Upper lobe of right lung (tissue), 1 donor: ENCODE results near the gene NRROS. TPM values are rescaled to one million over a fixed set of nuclear protein-coding genes. Genes with fewer than 3 reads are reported as not detected.
A peak's percentile ranks its signal among the peaks of the same experiment; 100 is the strongest.

Source experiments
- ATAC-seq: fragments of 200-7000 bp; cut with Tn5 transposase; one replicate; pipeline ENCODE4 v1.9.1; 2020; ENCODE audit warnings: mild to moderate bottlenecking, moderate library complexity
- DNase-seq: peaks from one replicate; pipeline ENCODE4 v3.0.0-alpha.2; 2020
- H3K27ac ChIP-seq: fragments of 200-600 bp; one replicate; pipeline ENCODE4 v1.8.0; 2022
- H3K27me3 ChIP-seq: fragments of 200-600 bp; one replicate; pipeline ENCODE4 v1.8.0; 2022; ENCODE audit warnings: mild to moderate bottlenecking
- H3K36me3 ChIP-seq: fragments of 200-600 bp; one replicate; pipeline ENCODE4 v1.8.0; 2022
- H3K4me1 ChIP-seq: fragments of 200-600 bp; one replicate; pipeline ENCODE4 v1.8.0; 2022
- H3K4me3 ChIP-seq: fragments of 200-600 bp; one replicate; pipeline ENCODE4 v1.8.0; 2022; ENCODE audit warnings: mild to moderate bottlenecking
- H3K9me3 ChIP-seq: fragments of 200-600 bp; one replicate; pipeline ENCODE4 v1.8.0; 2022
- CTCF ChIP-seq: fragments of 200-600 bp; IDR thresholded peaks from one replicate; pipeline ENCODE4 v1.8.0; 2022; ENCODE audit warnings: antibody characterized with exemption
- intact Hi-C: fragments of 100-400 bp; cut with DNase I; formaldehyde crosslinking; loops from one replicate; pipeline ENCODE4 v1.11.0; 2022
- total RNA-seq: library from RNA; stranded (reverse); fragmentation: NEBNext Ultra II Directional; extraction: Animal tissue kit (Norgen Biotek cat#: 25700); gene quantifications from one replicate; pipeline ENCODE4 v1.2.1, GENCODE V29; 2021
- donor health status: DM: no; HTN: yes; CAD: no; lungs with severe emphysema.

NRROS gene
- total RNA-seq, 1 donor from 2014 or later = 19.5 TPM

DNA sequence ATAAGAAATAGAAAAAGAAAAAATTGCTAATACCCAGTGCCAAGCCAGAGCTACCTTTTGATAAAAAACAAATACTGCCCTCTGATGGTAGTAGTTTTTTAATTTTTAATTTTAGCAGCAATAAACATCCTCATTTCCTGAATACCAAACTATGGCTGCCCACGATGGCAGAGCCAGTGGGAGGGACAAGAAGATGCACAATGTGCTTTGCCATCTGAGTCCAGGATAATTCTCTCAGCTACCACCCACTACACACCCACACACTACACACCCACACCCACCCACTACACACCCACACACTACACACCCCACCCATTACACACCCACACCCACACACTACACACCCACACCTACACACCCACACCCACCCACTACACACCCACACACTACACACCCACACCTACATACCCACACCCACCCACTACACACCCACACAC lies 54.7 kb downstream of the NRROS start:
- Histone ChIP-seq H3K36me3 (no peaks in the 10 kb centered on the region), H3K9me3 (no peaks in the 10 kb centered on the region), H3K4me1 (no peaks in the 10 kb centered on the region), H3K27me3 (no peaks in the 10 kb centered on the region), H3K4me3 (no peak overlapping the region), H3K27ac (no peak overlapping the region)
- no peak for DNase-seq
- peak; percentile 36 for ATAC-seq
- intact Hi-C loops = no loop called here
- TF ChIP-seq CTCF = peak; percentile 28

DNA sequence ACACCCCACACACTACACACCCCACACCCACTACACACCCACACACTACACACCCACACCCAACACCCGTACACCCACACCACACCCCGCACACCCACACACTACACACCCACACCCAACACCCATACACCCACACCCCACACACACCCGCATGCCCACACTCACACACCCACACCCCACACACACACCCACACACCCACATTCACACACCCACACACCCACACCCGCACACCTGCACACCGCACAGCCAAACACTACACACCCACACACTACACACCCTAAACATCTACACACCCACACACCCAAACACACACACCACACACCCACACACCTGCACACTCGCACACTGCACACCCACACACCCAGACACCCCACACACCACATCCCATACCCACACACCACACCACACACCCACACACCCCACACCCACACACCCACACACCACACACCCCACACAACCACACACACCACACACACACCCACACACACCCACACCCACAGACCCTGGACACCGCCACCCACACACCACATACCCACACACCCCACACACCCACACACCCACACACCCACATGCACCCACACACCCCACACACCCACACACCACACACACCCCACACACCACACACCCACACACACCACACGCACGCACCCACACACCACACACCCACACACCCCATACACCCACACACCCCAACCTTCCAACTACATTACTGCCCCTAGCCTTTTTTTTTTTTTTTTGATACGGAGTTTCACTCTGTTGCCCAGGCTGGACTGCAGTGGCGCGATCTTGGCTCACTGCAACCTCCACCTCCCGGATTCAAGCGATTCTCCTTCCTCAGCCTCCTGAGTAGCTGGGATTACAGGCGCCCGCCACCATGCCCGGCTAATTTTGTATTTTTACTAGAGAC lies 55.7 kb downstream of the NRROS start:
- peak; percentile 55 for ATAC-seq
- Histone ChIP-seq H3K4me1 (no peaks in the 10 kb centered on the region), H3K27ac (no peak overlapping the region), H3K36me3 (no peaks in the 10 kb centered on the region), H3K9me3 (no peaks in the 10 kb centered on the region), H3K4me3 (no peak overlapping the region), H3K27me3 (no peaks in the 10 kb centered on the region)
- DNase-seq = no peak
- TF ChIP-seq CTCF = no peak
- intact Hi-C loops = no loop called here

DNA sequence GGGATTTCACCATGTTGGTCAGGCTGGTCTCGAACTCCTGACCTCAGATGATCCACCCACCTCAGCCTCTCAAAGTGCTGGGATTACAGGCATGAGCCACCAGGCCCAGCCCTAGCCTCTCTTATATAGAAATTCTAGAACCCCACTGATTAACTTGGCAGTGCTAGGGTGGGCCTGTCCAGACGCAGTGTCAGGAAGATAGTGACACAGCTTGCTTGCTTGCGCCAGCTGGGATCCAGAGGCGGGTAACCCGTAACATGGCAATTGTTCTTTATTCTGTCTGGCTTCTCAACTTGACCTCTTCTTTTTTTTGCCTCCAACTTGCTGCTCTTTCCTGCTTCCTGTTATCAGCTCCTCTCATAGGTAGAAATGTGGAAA lies 56.3 kb downstream of the NRROS start:
- intact Hi-C loops = no loop called here
- Histone ChIP-seq H3K36me3 (no peaks in the 10 kb centered on the region), H3K4me3 (no peak overlapping the region), H3K27me3 (no peaks in the 10 kb centered on the region), H3K27ac (no peak overlapping the region), H3K9me3 (no peaks in the 10 kb centered on the region), H3K4me1 (no peaks in the 10 kb centered on the region)
- DNase-seq (no peak), ATAC-seq (no peak)
- no peak for TF ChIP-seq CTCF

- no peaks in the 10 kb centered on the region for H3K9me3 ChIP-seq
- intact Hi-C loops = no loop called here
- DNase-seq (no peak), ATAC-seq (no peak)
- no peak overlapping the region for H3K4me3 ChIP-seq
- no peak overlapping the region for H3K27ac ChIP-seq
- TF ChIP-seq CTCF = no peak
- H3K4me1 ChIP-seq = no peaks in the 10 kb centered on the region
- H3K36me3 ChIP-seq = no peaks in the 10 kb centered on the region
- H3K27me3 ChIP-seq = no peaks in the 10 kb centered on the region
Measured at GRCh38 chr3:196697270-196697669, 57.8 kb downstream of the NRROS start.

- Histone ChIP-seq H3K4me1 (no peaks in the 10 kb centered on the region), H3K4me3 (no peak overlapping the region), H3K36me3 (no peaks in the 10 kb centered on the region)
Measured at GRCh38 chr3:196699749-196700148, 60.3 kb downstream of the NRROS start.

More at GRCh38 chr3:196699749-196700148, 60.3 kb downstream of the NRROS start:
- H3K27me3 ChIP-seq = no peaks in the 10 kb centered on the region
- no peak for DNase-seq
- intact Hi-C loops = no loop called here
- no peak for ATAC-seq
- no peaks in the 10 kb centered on the region for H3K9me3 ChIP-seq
- no peak for TF ChIP-seq CTCF
- H3K27ac ChIP-seq = no peak overlapping the region
